ENCODE measurements around the gene HLA-DPA1.

- TF ChIP-seq CTCF (IDR thresholded peaks at IDR 0.05; ENCODE audit: low read depth, low read length) (no peak), EZH2phosphoT487 (IDR thresholded peaks at IDR 0.05; ENCODE audit: low read depth) (no peak)
Measured at GRCh38 chr6:33075208-33075567, 1.7 kb upstream of the HLA-DPA1 start.

All from OCI-LY3 (cell line).